CD4-positive, alpha-beta T cell treated with Interleukin-1 beta for 1 hour (primary cell): ENCODE results near the gene FRMD1.

Source experiments
- DNase-seq, 2 donors: peaks; one replicate each; pipeline ENCODE4 v3.0.0-alpha.2; 2020 to 2022

The FRMD1 gene

DNA sequence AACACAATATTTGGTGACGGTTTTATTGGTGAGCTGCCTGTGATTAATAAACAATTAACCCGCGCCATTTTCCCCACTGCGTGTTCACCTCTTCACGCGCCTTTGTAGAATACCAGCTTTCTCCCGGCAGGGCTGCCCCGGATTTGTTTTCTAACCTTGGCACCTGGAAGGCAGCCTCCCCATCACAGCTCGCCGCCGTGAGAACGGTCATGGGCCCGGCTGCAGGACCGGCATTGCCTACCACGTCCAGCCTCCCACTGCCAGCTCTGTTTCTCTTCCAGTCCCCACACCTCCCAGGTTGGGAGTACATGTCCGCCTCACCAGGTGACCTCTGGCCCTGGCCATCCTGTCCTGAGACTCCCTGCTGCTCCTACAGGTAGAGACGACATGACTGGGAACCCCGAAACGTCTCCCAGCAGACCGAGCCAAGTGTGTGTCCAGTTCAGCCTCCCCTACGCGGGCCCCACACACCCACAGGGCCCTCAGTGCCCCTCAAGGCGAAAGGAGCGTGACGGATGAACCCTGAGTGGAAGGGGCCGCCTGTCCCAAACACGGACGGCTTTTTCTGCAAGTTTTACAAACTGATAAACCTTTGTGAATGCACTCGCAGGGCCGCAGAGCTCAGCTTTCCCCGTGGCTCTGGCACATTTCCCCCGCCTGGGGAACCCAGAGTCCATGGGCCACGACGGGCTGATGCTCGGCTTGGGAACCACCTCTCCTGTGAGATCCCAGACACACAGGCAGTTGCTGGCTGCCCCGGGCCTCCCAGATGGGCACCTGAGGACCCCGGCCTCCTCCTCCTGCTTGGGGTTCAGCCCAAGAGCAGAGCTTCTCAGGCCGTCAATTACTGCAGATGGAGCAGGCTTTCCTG is 25.7 kb downstream of the FRMD1 start:
- no peak for DNase-seq

DNA sequence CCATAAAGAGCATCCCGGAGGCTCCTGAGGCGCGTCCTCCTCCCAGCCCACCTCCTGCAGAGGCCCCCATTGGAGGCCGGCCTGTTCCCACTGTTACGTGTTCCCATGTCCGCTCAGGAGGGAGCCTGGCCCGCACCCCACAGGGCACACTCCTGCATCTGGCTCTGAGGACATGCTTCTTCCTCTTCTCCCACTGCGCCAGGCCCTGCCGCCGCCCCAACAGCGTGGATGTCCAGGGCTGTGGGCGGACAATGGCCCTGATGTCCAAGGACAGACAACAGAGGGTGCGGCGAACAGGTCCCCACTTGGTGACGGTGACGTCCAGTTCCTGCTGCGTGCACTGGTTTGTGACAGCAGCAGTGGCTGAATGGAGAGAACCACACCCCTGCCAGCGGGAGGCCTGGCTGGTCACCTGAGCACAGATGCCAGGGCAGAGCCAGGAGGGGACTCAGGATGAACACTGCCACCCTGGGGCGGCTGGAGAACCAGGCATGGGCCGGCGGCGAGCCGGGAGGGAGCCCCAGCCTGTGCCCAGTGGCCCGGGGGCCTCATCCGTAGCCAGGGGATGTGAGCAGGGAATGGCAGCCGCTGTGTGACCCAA is 26.6 kb downstream of the FRMD1 start:
- no peak for DNase-seq

DNA sequence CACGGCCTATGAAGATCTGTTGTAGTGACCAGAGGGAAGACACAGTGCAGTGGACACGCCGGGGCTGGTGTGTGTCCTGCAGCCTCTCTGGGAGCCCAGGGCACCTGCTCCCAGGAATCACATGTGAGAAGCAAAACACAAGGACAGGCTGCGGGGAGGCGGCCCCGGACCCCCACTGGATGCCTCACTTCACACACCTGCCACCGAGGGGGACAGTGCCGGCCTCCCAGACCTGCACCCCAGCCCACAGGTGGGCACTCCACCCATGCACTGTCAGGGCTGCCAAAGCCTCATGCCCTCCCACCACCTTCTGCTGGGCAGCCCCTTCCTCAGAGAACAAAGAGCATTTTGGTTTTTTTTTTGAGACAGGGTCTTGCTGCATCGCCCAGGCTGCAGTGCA is 27.4 kb downstream of the FRMD1 start:
- DNase-seq: no peak

DNA sequence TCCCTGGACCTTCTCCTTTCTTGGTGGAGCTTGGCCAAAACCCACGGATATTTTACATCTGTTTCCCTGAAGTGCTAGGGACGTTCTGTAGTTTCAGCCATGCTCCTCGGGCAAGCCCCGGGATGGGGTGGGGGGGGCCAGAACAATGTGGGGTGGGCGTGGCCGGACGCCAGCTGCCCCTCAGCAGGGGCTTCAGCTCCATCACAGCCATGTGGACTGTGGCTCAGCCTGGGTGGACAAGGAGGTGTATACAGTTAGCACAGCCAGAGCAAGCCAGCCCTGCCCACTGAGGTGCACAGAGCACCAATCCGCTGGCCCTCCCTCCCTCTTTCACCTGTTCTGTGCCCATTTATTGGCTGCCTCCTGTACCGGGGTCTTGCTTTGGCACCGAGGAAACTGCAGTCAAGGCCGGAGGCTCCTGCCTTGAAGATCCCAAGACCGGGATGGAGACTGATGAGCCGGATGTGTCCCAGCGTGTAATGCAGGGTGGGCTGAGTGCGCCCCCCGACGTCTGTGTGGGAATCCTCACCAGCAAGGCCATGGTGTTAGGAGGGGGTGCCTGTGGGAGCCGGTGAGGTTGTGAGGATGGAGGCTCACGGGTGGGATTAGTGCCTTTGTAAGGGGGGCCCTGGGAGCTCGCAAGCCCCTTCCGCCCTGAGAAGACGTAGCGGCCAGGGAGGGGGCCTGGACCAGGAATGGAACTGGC is 28.0 kb downstream of the FRMD1 start:
- DNase-seq: no peak

DNA sequence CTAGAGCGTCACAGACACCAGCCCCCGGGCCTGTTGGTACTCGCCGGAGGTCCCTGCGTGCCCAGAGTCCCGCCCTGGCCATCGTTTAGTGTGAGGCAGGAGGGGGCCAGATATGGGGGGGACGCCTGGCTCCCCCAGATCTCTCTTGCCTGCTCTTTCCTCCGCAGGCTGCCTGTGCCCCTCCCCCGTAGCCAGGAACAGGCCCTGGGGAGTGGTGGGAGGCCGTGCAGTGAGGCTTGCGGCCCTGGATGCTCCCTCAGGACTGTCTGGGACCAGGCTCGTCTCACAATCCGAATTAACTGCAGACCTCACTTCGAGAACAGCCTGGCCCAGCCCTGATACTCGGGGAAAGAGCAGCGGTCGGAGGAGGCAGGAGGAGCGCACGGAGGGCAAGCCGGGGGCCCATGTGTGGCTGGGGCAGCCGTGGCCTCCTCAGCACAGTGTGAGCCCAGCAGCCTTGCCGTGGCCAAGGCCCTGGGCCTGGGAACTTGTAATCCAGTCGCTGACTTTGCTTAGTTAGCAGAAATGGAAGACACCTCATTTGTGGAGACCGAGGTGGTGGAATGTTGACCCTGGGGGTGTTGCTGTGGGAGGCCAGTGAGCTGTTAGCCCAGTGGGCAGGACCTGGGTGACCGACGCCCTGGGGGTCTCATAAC is 28.7 kb downstream of the FRMD1 start:
- no peak for DNase-seq

DNA sequence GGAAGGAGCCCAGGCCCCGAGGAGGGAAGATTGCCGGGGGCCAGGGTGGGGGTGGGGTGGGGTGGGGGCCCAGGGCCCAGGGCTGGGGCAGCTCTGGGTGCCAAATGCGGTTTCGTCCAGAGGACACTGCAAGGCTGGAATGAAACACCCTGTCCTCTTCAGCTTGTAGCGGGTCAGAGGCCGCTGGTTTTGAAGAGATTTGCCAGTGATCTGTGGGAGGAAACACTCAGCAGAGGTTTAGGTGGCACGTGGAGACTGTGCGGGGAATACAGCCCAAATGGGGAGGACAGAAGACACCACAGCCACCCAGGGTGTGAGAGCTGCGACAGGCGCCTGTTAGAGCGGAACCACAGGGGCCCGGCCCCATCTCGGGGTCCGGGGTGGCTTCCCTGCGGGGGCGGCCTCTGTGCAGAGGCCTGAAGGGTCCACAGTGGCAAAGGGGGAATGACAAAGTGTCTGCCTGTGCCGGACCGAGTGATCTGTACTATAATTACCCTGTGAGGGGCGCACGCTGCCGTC is 29.2 kb downstream of the FRMD1 start:
- no peak for DNase-seq

DNA sequence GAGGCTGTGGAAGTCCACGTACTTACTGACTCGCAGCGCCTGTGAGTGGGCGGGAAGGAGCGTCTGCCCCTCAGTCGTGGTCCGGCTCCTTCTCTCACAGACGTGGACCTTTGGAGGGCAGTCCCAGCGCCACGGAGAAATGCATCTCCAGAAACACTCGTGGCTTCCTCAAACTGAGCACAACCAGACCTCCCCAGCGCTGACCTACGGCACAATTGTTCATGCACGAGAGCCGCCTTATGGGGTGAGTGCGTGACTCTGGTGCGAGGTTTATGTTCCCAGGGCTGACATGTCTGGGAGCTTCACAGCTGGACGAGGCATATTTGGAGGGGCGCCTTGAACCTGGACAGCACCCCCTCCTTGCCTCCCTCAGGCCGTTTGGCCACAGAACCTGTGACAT is 29.7 kb downstream of the FRMD1 start:
- DNase-seq: no peak

DNA sequence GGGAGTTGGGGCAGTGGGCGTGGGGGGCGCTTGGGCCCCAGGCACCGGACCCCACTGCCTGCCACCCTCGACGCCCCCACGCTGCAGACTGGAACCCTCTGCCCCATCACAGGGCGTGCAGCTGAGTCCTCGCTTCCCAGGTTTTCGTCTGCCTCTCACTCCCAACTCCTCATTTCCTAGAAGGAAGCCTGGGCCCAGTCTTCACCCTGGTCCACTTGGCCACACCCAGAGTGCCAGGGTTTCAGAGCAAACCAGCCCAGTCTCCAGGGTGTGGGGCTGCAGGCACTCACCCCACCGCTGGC is 30.3 kb downstream of the FRMD1 start:
- DNase-seq: no peak

DNA sequence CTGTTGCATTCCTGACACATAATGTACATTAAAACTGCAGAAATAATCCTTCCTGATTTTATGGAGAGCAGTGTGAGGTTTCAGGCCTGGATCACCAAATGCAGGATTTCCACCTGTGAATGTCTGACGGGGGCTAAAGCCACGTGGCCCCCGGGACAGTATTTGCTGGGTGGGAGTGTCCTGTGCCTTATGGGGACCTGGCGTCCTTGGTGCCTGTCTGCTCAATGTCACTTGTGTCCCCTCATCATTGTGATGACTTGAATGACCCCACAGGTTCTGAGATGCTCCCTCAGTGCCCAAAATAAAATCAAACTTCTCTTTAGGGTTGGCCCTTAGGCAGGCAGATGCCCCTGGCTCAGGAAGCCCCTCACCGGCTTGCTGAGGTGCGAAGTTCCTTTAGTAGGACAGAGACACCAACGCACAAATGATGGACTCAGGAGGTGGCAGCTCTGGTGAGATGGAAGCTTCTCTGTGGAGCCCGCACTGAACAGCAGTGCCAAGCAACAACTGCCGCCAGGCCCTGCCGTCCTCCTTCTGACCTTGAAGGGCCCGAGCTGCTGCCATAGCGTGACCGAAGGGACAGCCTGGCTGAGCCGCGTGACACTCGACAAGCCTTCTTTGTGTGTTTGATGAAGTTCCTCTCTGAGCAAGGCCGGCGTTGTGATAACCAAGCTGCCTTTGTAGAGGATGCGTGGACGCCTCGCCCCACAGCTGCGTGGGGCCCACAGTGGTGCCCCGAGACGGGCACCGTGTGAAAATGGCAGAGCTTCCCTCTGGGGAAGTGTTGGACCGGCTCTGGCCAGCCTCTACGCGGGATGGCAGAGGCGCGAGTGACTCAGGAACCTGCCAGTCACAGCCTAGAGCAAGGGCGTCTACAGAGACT is 30.9 kb downstream of the FRMD1 start:
- DNase-seq: no peak

DNA sequence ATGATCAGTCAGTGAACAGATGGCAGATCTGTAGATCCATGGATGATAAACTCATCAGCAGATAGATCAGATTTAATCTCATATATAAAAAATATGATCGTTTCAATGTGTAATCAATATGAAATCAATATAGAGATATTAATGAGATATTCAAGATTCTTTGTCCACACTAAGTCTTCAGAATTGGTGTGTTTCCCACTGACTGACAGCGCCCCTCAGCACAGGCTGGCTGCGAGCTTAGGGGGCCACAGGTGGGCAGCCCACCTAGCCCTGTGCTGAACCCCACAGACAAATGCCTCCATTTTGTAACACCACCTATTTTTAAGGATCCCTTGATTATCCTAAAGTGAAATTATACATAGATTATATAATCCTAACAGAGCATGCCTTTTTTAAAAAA is 32.3 kb downstream of the FRMD1 start:
- DNase-seq: no peak

DNA sequence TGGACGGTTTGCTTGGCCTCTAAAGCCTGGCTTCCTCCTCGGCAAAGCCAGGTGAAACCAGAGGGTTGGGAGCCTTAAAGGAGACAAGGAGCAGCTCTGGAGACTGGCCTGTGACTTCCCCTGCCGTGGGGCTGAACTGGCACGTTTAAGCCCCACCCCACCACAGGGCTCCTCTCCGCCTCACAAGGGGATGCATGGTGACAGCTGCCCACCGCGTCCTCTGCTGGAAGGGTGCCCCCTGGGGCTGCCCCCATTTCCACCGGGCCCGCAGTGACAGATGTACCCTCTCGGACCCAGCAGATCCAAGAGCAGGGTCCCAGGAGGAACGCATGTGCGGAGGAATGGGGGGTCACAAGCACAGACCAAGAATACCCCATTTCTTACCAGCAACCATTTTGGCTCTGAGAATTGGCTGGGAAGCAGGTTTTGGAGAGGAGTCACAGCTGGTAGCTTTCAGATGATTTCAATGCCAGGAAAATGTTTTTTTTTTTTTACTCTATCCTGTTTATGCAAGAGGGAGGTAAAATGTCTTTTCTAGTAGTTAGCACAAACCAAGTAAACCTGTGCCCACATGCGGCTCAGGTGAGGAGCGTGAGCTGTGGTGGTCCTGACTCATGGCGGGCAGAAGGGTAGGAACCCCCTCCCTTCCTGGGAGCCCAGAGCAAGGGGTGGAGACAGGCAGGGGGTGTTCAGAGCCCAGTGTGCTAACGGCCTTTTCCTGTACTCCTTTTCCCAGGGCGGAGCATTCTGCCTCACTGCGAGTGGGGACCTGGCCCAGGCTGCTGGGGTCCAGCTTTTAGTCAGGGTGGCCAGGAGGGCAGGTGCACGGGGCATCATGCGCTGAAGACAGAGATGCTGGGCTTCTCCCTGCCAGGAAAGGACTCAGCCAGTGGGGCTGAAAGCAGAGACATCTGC is 33.0 kb downstream of the FRMD1 start:
- no peak for DNase-seq

DNA sequence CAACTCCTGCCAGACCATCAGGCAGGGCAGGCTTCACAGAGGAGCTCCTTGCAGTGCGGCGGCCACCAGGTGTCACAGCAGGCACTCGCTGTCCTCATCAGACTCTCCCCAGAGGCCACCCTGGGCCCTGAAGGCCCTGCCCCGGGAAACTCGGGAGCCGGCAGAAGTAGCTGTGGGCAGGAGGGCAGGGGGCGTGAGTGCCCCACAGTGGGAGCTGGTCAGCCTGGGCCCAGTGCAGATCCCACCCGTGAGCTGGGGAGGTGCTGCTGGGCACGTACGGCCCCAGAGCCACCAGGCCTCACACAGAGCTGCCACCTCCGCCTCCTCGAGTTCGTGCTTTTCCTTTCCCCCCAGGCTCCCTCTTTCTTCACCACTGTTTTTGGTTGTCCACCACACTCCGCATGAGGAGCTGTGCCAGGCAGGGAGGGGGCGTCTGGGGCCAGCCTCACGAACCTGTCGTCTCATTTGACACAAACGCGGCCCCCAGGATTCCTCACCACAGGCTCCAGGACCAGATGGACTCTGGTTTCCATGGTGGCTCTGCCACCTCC is 33.8 kb downstream of the FRMD1 start:
- DNase-seq: no peak

DNA sequence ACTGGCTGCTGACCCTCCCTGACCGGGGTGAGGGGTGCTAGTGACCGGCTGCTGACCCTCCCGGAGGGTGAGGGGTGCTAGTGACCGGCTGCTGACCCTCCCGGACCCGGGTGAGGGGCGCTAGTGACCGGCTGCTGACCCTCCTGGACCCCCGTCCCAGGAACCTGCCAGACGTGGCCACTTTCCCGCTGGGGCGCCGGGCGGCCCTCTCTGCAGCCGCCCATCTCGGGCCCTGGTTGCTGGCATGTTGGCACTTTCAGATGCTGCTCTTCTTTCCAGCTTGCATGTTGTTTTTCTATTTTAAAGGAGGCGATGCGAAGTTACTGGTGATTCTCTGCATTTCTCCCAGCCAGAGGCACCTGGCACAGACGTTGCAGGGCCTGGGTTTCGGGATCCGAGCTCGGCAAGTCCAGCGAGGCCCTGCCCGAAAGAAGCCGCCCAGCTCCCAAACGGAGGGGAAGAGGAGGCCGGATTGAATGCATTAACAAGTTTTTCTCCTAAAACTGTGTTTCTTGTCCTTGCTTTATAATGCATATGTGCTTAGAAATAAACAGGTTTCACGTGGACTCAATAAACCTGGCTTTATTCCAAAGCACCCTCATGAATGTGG is 34.4 kb downstream of the FRMD1 start:
- DNase-seq: no peak

DNA sequence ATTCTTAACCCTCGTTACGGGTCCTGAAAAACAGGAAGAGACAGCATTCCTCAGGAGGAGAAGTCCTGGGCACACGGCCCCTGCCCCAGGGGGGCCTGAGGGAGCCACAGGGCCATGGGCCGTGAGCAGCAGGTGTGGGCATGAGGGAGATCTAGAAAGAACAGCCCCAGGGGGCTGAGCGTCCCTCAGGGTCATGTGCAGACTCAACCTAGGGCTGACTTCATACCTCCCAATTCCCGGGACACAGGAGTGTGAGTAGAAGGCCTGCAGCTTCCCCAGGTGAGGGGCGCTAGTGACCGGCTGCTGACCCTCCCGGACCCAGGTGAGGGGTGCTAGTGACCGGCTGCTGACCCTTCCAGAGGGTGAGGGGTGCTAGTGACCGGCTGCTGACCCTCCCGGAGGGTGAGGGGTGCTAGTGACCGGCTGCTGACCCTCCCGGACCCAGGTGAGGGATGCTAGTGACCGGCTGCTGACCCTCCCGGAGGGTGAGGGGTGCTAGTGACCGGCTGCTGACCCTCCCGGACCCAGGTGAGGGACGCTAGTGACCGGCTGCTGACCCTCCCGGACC is 35.1 kb downstream of the FRMD1 start:
- no peak for DNase-seq

DNA sequence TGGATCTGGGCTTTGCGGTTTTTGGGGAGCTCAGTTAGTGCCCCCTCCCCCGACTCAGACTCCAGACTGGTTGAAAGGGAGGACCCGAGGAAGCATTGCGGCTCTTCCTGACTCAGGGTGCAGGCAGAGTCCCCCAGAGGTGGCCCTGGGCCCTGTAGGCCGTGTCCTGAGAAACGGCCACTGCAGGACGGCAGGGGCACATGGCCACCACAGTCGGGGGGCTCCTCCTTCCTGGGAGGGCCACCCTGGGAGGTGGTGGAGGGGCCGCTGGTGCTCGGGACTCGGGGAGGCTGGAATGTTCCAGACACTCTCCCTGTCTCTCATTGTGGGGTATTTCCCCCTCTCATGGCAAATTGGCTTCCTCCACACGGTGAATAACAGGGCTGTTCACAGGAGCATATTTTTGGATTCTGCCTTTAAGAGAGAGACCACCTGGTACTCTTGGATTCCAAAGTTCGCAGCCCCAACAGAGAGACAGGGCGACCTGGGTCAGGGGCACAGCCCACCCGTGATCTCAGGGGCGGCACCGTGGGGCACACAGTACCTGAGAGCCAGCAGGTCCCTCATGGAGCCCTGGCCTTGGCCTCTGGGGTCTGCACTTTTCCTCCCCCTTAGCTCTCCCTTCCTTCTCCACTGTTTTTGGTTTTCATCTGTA is 35.7 kb downstream of the FRMD1 start:
- no peak for DNase-seq

DNA sequence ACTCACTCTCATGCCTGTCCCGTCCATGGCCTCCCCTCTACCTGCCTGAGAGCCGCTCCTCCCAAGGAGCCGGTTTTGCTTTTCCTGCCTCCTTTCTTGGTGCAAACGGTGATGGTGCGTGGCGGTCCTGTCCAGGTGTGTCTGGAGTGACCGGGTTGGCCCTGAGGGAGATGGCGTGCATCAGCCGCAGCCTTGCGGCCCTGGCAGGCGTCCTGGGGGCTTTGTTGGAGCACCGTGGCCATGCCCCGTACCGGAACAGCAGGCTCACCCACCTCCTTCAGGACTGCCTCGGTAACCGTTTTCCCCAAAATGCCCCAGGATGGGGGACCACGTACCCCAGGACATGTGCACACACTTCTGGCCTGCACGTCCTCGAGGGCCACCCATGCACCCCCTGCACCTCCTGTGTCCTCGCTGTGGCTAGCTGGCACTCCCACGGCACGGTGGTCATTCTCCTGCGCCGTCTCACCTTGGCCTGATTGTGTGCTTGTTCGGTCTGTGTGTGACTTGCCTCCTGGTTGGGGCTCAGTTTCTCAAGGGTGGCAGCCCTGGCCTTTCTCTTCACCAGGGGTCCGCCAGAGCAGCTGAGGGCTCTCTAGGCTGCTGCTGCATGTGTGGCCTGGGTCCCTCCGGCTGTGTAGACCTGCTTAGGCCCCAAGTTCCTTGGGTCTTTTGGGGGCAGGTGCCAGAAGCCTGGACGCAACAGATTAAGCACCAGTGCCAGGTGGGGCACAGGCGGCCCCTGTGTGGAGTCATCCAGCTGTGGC is 36.4 kb downstream of the FRMD1 start:
- no peak for DNase-seq

DNA sequence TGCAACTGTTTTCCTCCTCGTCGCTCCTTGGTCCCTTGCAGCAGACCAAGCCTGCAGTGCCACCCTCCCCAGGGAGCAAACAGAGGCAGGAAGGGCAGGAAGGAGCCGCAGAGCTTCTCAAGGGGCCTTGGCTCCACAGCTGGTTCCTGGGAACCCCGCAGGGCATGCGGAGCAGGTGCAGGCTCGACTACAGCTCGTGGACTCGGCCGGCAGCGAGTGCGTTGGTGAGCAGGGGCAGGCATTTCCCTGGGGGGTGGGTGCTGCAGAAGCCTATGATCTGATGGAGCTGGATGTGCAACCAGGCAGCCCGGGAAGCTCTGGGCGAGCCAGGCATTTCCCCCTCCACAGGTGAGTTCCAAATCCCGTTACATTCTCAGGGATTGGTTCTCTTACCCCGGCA is 37.1 kb downstream of the FRMD1 start:
- no peak for DNase-seq

DNA sequence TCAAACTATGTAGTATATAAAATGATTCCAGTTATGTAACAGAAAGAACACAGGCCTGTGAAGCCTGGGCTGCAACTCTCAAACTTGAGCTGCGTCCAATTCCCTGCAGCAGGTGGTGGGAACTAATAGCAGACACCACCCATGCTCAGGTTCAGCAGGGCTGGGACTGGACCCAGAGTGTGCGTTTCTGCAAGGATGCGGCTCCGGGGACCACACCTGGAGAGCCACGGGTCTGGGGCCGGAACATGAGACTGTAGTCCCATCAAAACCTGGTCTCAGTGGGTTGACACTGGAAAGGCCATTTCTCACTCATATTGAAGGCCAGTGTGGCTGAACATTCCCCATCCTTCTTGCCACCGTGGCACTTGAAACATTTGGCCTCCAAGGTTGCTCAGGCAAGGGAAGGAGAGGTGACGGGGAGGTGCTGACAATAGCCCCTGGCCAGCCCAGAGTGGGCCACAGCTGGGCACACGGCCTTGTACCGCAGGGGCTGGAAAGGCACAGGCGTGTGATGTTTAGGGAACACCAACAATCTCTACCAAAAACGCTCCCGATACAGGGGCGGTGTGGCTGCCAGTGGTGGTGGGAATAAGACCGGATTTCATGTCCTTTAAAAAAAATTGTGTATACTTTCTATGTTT is 38.0 kb downstream of the FRMD1 start:
- no peak for DNase-seq
